Activated naive CD8-positive, alpha-beta T cell (primary cell): ENCODE results near the gene PZP.
"Not testable (repeated sequence)": the region's sequence is repeated elsewhere in the genome, so short reads cannot be mapped to it uniquely, and the experiment has no call there.

Experiments
- H3K27ac Mint-ChIP-seq: one replicate; pipeline ENCODE4 v1.8.0; 2021; ENCODE audit warnings: mixed read lengths
- H3K27me3 Mint-ChIP-seq: one replicate; pipeline ENCODE4 v1.8.0; 2021; ENCODE audit warnings: mixed read lengths
- H3K36me3 Mint-ChIP-seq: one replicate; pipeline ENCODE4 v1.8.0; 2021; ENCODE audit warnings: mixed read lengths
- H3K4me1 Mint-ChIP-seq: one replicate; pipeline ENCODE4 v1.8.0; 2021; ENCODE audit warnings: low read depth, mixed read lengths
- H3K4me3 Mint-ChIP-seq: one replicate; pipeline ENCODE4 v1.8.0; 2021; ENCODE audit warnings: mild to moderate bottlenecking, mixed read lengths
- H3K9me3 Mint-ChIP-seq: one replicate; pipeline ENCODE4 v1.8.0; 2021; ENCODE audit warnings: low read depth, mixed read lengths

The PZP gene

DNA sequence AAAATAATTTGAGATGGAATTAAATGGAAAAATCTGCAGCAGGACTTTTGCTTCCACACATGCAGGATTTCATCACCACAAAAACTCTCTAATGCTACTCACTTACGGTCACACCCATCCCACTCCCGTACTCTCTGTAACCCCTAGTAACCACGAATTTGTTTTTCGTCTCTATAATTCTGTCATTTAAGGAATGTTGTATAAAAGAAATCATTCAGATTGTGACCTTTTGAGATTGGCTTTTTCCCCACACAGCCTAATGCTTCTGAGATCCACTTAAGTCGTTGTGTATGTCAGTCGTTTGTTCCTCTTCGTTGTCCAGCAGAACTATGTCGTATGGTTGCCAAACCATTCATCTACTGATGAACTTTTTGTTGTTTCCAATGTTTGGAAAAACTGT, 19.8 kb upstream of the PZP start:
- Mint-ChIP-seq H3K36me3 (peaks cover 13% of the 10 kb centered on the region), H3K4me3 (no peak overlapping the region), H3K27me3 (peaks cover 11% of the 10 kb centered on the region)

DNA sequence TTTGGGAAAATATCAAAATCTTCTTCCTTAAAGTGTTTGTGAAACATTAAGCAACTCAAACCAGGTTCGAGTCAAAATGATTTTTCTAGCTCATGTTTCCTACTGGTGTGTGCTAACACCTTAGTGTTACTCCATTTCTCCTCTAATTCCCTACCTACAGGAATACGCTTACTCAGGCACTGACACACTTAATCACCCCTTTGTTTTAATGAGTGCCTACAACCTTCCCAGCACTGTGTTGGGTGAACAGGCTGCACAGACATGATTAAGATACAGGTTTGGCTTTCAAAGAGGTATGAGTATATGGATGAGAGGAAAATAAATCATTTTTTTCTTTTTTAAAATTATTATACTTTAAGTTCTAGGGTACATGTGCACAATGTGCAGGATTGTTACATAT, 15.6 kb upstream of the PZP start:
- Mint-ChIP-seq H3K4me1 (no peaks in the 10 kb centered on the region), H3K27ac (no peak overlapping the region), H3K4me3 (no peak overlapping the region), H3K27me3 (peaks cover 11% of the 10 kb centered on the region), H3K36me3 (peaks cover 13% of the 10 kb centered on the region), H3K9me3 (peaks cover 5% of the 10 kb centered on the region)

More for the DNA sequence above, 19.8 kb upstream of the PZP start:
- H3K4me1 Mint-ChIP-seq = no peaks in the 10 kb centered on the region
- peaks cover 5% of the 10 kb centered on the region for H3K9me3 Mint-ChIP-seq
- no peak overlapping the region for H3K27ac Mint-ChIP-seq

DNA sequence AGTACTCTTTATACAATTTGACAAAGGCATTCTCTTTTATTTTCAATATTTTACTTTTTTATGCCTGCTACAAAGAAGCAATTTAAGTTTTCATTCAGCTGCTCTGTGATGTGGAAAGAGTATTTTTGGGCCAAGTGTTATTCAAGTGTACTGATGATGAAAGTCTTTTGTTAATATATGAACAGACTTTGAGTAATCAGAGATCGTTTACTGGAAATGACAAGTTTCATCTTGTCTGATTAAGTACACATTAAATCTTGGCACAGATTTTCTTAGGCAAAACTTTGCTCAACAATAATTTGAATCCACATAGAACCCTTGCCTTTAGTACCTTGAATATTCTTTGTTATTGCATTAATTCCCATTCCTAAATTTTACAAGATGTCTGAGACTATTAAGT, 13.3 kb upstream of the PZP start:
- Mint-ChIP-seq H3K36me3 (peaks cover 7% of the 10 kb centered on the region), H3K9me3 (peaks cover under 1% of the 10 kb centered on the region), H3K27me3 (peaks cover 3% of the 10 kb centered on the region), H3K4me3 (no peak overlapping the region), H3K4me1 (no peaks in the 10 kb centered on the region), H3K27ac (no peak overlapping the region)

- H3K9me3 Mint-ChIP-seq, H3K27me3 Mint-ChIP-seq, H3K4me1 Mint-ChIP-seq, H3K36me3 Mint-ChIP-seq, H3K27ac Mint-ChIP-seq, H3K4me3 Mint-ChIP-seq: not testable (repeated sequence)
Measured at GRCh38 chr12:9221011-9221410, 12.8 kb upstream of the PZP start.

- no peaks in the 10 kb centered on the region for H3K4me1 Mint-ChIP-seq
Measured at GRCh38 chr12:9214534-9214933, 6.3 kb upstream of the PZP start.

DNA sequence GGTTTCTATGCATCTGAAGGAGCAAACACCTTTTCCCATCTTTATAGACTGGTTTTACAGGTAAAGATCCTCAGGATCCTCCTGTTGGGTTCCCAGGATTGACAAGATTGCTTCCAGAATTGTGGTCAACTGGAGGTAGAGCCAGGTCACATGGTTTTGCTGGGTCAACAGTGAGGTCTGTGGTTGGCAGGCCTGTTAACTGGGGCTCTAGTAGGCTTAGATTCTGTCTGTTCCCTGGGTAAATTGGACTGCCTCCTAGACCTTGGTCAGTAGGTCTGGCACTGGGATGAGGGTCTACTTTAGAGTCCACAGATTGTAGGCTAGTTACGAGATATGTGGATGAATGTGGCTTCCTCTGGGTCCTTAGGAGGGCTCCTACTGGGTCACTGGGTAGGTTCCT, 3.5 kb upstream of the PZP start:
- peaks cover 4% of the 10 kb centered on the region for H3K9me3 Mint-ChIP-seq
- H3K27ac Mint-ChIP-seq = no peak overlapping the region
- H3K4me3 Mint-ChIP-seq = no peak overlapping the region
- H3K27me3 Mint-ChIP-seq = no peaks in the 10 kb centered on the region
- peaks cover 8% of the 10 kb centered on the region for H3K36me3 Mint-ChIP-seq
- no peaks in the 10 kb centered on the region for H3K4me1 Mint-ChIP-seq

More at GRCh38 chr12:9214534-9214933, 6.3 kb upstream of the PZP start:
- Mint-ChIP-seq H3K36me3 (peaks cover 8% of the 10 kb centered on the region), H3K4me3 (no peak overlapping the region), H3K27ac (no peak overlapping the region), H3K27me3 (no peaks in the 10 kb centered on the region), H3K9me3 (peaks cover 4% of the 10 kb centered on the region)

GRCh38 chr12:9204380-9204779, 3.8 kb downstream of the PZP start:
- Mint-ChIP-seq H3K36me3 (no peaks in the 10 kb centered on the region), H3K9me3 (no peaks in the 10 kb centered on the region), H3K4me1 (no peaks in the 10 kb centered on the region), H3K27me3 (no peaks in the 10 kb centered on the region), H3K4me3 (no peak overlapping the region), H3K27ac (no peak overlapping the region)

- H3K27ac Mint-ChIP-seq = no peak overlapping the region
- H3K4me1 Mint-ChIP-seq = no peaks in the 10 kb centered on the region
- H3K27me3 Mint-ChIP-seq = no peaks in the 10 kb centered on the region
- peaks cover 2% of the 10 kb centered on the region for H3K36me3 Mint-ChIP-seq
- no peak overlapping the region for H3K4me3 Mint-ChIP-seq
- H3K9me3 Mint-ChIP-seq = no peaks in the 10 kb centered on the region
Measured at GRCh38 chr12:9198012-9198411, 10.2 kb downstream of the PZP start.

GRCh38 chr12:9184276-9184675, 23.9 kb downstream of the PZP start:
- H3K36me3 Mint-ChIP-seq = peaks cover 15% of the 10 kb centered on the region
- no peaks in the 10 kb centered on the region for H3K27me3 Mint-ChIP-seq
- H3K9me3 Mint-ChIP-seq = peaks cover 17% of the 10 kb centered on the region
- H3K4me1 Mint-ChIP-seq = no peaks in the 10 kb centered on the region
- no peak overlapping the region for H3K4me3 Mint-ChIP-seq
- H3K27ac Mint-ChIP-seq = no peak overlapping the region

DNA sequence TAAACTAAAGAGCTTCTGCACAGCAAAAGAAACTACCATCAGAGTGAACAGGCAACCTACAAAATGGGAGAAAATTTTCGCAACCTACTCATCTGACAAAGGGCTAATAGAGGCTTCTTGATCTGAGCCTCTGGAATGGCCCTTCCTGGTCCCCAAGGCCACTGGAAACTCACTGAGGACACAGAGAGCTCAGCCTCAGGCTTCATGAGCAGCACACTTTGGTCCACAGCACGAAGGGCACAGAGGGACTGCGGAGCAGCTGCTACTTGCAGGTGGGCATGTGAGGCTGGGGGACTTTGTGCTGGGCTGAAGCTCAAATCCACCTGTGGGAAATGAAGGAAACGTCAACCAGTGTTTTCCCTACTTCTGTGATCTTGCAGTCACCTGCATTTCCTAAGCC, 27.4 kb downstream of the PZP start:
- Mint-ChIP-seq H3K27ac (no peak overlapping the region), H3K4me3 (no peak overlapping the region), H3K36me3 (peaks cover 3% of the 10 kb centered on the region), H3K9me3 (no peaks in the 10 kb centered on the region), H3K4me1 (no peaks in the 10 kb centered on the region), H3K27me3 (no peaks in the 10 kb centered on the region)

DNA sequence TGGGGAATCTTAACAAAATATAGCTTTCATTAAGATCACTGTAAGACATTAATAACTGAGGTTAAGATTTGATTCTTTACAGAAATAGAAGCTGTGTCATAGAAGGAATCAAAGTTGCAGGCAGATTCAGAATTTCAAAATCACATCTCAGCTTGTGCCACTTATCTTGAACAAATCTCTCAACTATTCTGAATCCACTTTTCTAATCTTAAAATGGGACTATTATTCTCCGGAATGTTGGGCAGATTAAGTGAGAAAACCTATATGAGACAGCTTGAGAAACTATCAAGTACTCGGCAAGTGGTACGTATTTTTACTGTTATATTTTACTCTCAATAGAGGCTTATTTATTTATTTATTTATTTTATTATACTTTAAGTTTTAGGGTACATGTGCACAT, 28.4 kb downstream of the PZP start:
- no peak overlapping the region for H3K4me3 Mint-ChIP-seq
- no peaks in the 10 kb centered on the region for H3K27me3 Mint-ChIP-seq
- peaks cover 6% of the 10 kb centered on the region for H3K9me3 Mint-ChIP-seq
- H3K4me1 Mint-ChIP-seq = no peaks in the 10 kb centered on the region
- no peak overlapping the region for H3K27ac Mint-ChIP-seq
- no peaks in the 10 kb centered on the region for H3K36me3 Mint-ChIP-seq

DNA sequence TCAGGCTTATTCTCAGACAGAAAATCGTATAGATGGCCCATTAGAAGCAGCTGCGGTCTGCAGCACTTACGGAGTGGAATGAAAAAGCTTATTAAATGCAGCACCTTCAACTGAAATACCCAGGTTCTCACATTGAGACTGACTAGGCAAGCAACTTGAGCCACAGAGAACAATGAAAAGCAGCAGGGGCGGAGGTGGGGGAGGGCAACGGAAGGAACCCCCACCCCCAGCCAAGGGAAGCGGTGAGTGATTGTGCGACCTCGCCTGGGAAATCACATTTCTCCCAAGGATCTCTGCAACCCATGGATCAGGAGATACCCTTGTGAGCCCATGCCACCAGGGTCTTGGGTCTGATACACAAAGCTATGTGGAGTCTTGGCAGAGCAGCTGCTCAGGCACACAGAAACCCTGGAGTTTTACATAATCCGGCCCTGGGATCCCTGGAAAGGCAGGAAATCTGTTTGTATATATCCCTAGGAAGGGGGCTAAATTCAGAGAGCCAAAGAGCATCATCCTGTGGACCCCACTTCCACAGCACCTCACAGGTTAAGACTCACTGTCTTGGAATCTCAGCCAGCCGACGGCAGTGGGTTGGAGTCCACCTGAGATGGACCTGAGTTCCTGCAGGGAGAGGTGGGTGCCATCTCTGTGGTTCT, 38.1 kb downstream of the PZP start:
- Mint-ChIP-seq H3K9me3 (peaks cover 6% of the 10 kb centered on the region), H3K4me1 (no peaks in the 10 kb centered on the region), H3K36me3 (peaks cover 11% of the 10 kb centered on the region), H3K4me3 (no peak overlapping the region), H3K27ac (no peak overlapping the region), H3K27me3 (no peaks in the 10 kb centered on the region)

DNA sequence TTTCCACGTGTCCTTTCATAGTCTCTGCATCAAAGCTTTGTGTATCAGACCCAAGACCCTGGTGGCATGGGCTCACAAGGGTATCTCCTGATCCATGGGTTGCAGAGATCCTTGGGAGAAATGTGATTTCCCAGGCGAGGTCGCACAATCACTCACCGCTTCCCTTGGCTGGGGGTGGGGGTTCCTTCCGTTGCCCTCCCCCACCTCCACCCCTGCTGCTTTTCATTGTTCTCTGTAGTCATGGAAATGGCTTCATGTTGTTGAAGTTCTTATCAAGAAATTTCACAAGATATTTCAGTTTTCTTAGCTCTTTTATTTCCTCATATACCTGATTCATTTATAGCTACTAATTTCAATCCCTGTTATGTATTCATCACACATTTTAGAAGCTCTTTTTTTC, 40.9 kb downstream of the PZP start:
- not testable (repeated sequence) for H3K4me3 Mint-ChIP-seq, H3K27me3 Mint-ChIP-seq, H3K9me3 Mint-ChIP-seq, H3K4me1 Mint-ChIP-seq, H3K27ac Mint-ChIP-seq
- peaks cover 17% of the 10 kb centered on the region for H3K36me3 Mint-ChIP-seq

- no peaks in the 10 kb centered on the region for H3K27me3 Mint-ChIP-seq
- peaks cover 13% of the 10 kb centered on the region for H3K36me3 Mint-ChIP-seq
- H3K4me1 Mint-ChIP-seq = no peaks in the 10 kb centered on the region
- H3K27ac Mint-ChIP-seq = no peak overlapping the region
- H3K4me3 Mint-ChIP-seq = no peak overlapping the region
- H3K9me3 Mint-ChIP-seq = no peaks in the 10 kb centered on the region
Measured at GRCh38 chr12:9163392-9163791, 44.8 kb downstream of the PZP start.

DNA sequence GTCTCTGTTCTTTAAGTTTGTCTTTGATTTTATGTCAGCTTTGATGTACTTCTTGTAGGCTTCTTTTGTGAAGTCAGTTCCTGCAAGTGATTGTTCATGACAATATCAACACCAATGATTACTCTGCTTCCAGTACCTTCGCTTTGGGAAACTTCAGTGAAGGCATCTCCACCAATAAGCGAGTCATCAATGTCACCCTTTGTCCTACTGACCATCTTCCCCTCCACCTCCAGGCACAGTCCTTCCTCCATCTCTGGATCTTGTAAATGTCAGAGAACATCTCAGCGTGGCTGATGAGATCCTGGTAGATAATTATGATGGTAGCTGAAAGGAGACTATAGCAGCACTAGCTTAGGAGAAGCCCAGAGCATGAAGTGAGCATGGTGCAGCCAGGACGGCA, 52.1 kb downstream of the PZP start:
- Mint-ChIP-seq H3K36me3 (peaks cover 13% of the 10 kb centered on the region), H3K9me3 (no peaks in the 10 kb centered on the region), H3K27ac (no peak overlapping the region), H3K4me3 (no peak overlapping the region), H3K4me1 (no peaks in the 10 kb centered on the region), H3K27me3 (no peaks in the 10 kb centered on the region)

GRCh38 chr12:9149372-9149771, 58.8 kb downstream of the PZP start:
- H3K4me1 Mint-ChIP-seq = peaks cover 6% of the 10 kb centered on the region
- H3K27me3 Mint-ChIP-seq = no peaks in the 10 kb centered on the region
- H3K36me3 Mint-ChIP-seq = peaks cover 28% of the 10 kb centered on the region
- no peak overlapping the region for H3K27ac Mint-ChIP-seq
- no peak overlapping the region for H3K4me3 Mint-ChIP-seq
- peaks cover 20% of the 10 kb centered on the region for H3K9me3 Mint-ChIP-seq
